ENCODE measurements around the gene UVRAG. TPM values are rescaled to one million over a fixed set of nuclear protein-coding genes. Genes with fewer than 3 reads are reported as not detected.

Gene UVRAG
- total RNA-seq, 1 donor from 2014 or later = 14.1 TPM

DNA sequence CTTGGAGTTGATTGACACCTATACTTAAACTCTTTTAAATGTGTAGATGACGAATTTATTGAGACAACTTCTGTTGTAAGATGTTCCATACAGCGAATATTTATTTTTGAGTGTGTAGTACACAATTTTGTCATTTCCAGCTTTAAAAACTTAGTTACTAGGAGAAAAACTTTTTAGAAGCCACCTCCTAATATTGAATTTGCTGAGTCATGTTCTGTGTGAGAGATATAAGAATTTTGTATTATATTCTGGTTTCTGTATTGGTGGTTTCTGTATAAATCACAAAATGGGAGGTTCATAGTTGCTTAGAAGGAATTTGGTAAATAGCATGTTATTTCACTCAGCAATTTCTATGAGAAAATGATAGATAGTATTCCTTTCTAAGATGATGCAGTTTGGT lies 220.0 kb downstream of the UVRAG start:
- no peaks in the 10 kb centered on the region for H3K9me3 ChIP-seq (ENCODE audit: control insufficient read depth in 3 of 3, low read length in 3 of 3)
- H3K9ac ChIP-seq (ENCODE audit: low read depth in 1 of 3, low read length in 3 of 3) = no peak overlapping the region
- no peak overlapping the region for H3K4me3 ChIP-seq (ENCODE audit: low read length in 3 of 3)
- H3K36me3 ChIP-seq (ENCODE audit: control insufficient read depth in 3 of 3, insufficient read depth in 3 of 3, low read length in 3 of 3) = no peaks in the 10 kb centered on the region
- H3K27ac ChIP-seq (ENCODE audit: low read depth, low read length) = no peak overlapping the region
- peaks cover 0 to 6% (median 0%) of the 10 kb centered on the region in 3 donors for H3K4me1 ChIP-seq (ENCODE audit: control insufficient read depth in 3 of 3, insufficient read depth in 3 of 3, low read length in 3 of 3)
- H3K27me3 ChIP-seq (ENCODE audit: control insufficient read depth in 3 of 3, insufficient read depth in 3 of 3, low read length in 3 of 3) = no peaks in the 10 kb centered on the region

DNA sequence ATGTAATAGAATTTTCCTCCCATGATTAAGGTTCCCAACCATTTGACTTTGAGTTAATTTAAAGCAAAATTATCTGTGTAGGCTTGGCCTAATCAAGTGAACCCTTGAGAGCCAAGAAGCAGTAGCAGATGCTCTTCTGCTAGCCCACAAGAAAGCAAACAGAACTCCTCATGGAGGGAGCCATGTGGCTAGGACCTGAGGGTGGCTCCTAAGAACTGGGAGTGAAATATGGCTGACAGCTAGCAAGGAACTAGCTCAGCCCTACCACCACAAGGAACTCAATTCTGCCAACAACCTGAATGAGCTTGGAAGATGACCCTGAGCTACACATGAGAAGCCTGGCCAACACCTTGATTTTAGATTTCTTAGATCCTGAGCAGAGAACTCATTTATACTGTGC lies 223.6 kb downstream of the UVRAG start:
- Histone ChIP-seq H3K9ac (ENCODE audit: low read depth in 1 of 3, low read length in 3 of 3) (no peak overlapping the region), H3K27me3 (ENCODE audit: control insufficient read depth in 3 of 3, insufficient read depth in 3 of 3, low read length in 3 of 3) (no peaks in the 10 kb centered on the region), H3K4me1 (ENCODE audit: control insufficient read depth in 3 of 3, insufficient read depth in 3 of 3, low read length in 3 of 3) (no peaks in the 10 kb centered on the region), H3K9me3 (ENCODE audit: control insufficient read depth in 3 of 3, low read length in 3 of 3) (no peaks in the 10 kb centered on the region), H3K36me3 (ENCODE audit: control insufficient read depth in 3 of 3, insufficient read depth in 3 of 3, low read length in 3 of 3) (no peaks in the 10 kb centered on the region), H3K4me3 (ENCODE audit: low read length in 3 of 3) (no peak overlapping the region), H3K27ac (ENCODE audit: low read depth, low read length) (no peak overlapping the region)

DNA sequence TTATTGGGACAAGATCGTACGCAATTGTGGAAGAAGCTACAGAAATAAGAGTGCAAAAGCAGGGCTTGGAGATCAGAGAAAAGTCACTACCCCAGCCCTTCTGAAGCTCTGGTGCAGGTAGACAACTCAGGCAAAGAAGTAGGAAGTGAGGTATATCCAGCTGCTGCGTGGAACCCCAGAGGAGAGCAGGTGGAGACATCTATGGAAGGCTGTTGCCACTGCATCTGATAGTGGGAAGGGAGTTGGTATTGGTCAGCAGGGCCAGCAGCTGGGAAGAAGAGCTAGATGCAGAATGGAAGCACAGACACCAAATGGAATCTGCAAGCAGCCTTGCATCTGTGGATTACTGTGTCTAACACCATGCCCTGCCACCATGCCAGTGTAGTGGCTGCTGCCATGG lies 226.2 kb downstream of the UVRAG start:
- H3K9ac ChIP-seq (ENCODE audit: low read depth in 1 of 3, low read length in 3 of 3) = no peak overlapping the region
- H3K36me3 ChIP-seq (ENCODE audit: control insufficient read depth in 3 of 3, insufficient read depth in 3 of 3, low read length in 3 of 3) = no peaks in the 10 kb centered on the region
- no peak overlapping the region for H3K4me3 ChIP-seq (ENCODE audit: low read length in 3 of 3)
- H3K27me3 ChIP-seq (ENCODE audit: control insufficient read depth in 3 of 3, insufficient read depth in 3 of 3, low read length in 3 of 3) = no peaks in the 10 kb centered on the region
- no peak overlapping the region for H3K27ac ChIP-seq (ENCODE audit: low read depth, low read length)
- no peaks in the 10 kb centered on the region for H3K9me3 ChIP-seq (ENCODE audit: control insufficient read depth in 3 of 3, low read length in 3 of 3)
- no peaks in the 10 kb centered on the region for H3K4me1 ChIP-seq (ENCODE audit: control insufficient read depth in 3 of 3, insufficient read depth in 3 of 3, low read length in 3 of 3)

DNA sequence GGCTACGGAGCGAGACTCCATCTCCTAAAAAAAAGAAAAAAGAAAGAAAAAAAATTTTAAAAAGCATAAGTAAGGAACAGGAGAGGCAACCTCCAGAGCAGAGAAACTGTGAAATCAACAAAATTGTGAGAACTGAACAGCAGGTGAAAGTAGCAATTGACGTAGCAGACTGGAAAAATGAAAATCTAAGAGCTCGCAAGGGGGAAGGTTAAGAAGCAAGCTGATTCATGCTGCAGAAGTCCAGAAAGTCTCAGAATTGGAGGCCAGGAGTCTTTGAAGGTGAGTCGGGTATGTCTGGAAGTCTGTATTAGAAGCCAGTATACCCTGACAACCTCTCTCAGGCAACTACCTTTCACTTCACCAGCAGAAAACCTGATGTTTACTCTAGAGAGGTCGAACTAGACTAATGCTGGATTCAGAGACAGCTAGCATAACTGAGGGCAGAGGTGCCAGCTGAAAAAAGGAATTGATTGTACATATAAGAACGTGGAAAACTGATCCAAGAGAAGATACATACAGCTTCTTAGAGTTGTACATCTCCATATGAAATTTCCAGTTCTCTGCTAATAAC lies 229.8 kb downstream of the UVRAG start:
- no peaks in the 10 kb centered on the region for H3K9me3 ChIP-seq (ENCODE audit: control insufficient read depth in 3 of 3, low read length in 3 of 3)
- no peak overlapping the region for H3K4me3 ChIP-seq (ENCODE audit: low read length in 3 of 3)
- no peaks in the 10 kb centered on the region for H3K27me3 ChIP-seq (ENCODE audit: control insufficient read depth in 3 of 3, insufficient read depth in 3 of 3, low read length in 3 of 3)
- no peaks in the 10 kb centered on the region for H3K36me3 ChIP-seq (ENCODE audit: control insufficient read depth in 3 of 3, insufficient read depth in 3 of 3, low read length in 3 of 3)
- H3K9ac ChIP-seq (ENCODE audit: low read depth in 1 of 3, low read length in 3 of 3) = no peak overlapping the region
- no peaks in the 10 kb centered on the region for H3K4me1 ChIP-seq (ENCODE audit: control insufficient read depth in 3 of 3, insufficient read depth in 3 of 3, low read length in 3 of 3)
- H3K27ac ChIP-seq (ENCODE audit: low read depth, low read length) = no peak overlapping the region

DNA sequence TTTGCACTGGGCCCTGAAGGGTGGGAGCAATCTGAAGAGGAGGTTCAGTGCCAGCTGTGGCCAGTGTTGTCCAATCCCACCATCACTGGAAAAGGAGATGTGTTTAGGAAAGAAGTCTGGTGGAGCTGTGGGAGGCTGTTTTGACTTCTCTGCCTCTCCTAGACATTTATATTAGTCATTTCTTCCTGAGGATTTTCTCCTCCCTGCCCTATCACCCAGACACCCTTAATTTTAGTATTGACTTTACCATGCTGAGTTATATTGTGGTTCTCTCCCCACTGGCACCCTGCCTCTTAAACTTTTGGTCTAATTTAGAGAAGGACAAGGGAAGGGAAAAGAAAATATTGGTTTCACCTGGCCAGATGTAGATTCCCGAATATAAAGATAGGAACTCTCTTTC lies 232.2 kb downstream of the UVRAG start:
- Histone ChIP-seq H3K4me1 (ENCODE audit: control insufficient read depth in 3 of 3, insufficient read depth in 3 of 3, low read length in 3 of 3) (no peaks in the 10 kb centered on the region), H3K9ac (ENCODE audit: low read depth in 1 of 3, low read length in 3 of 3) (no peak overlapping the region), H3K4me3 (ENCODE audit: low read length in 3 of 3) (no peak overlapping the region), H3K27ac (ENCODE audit: low read depth, low read length) (no peak overlapping the region), H3K36me3 (ENCODE audit: control insufficient read depth in 3 of 3, insufficient read depth in 3 of 3, low read length in 3 of 3) (no peaks in the 10 kb centered on the region), H3K9me3 (ENCODE audit: control insufficient read depth in 3 of 3, low read length in 3 of 3) (no peaks in the 10 kb centered on the region), H3K27me3 (ENCODE audit: control insufficient read depth in 3 of 3, insufficient read depth in 3 of 3, low read length in 3 of 3) (no peaks in the 10 kb centered on the region)

DNA sequence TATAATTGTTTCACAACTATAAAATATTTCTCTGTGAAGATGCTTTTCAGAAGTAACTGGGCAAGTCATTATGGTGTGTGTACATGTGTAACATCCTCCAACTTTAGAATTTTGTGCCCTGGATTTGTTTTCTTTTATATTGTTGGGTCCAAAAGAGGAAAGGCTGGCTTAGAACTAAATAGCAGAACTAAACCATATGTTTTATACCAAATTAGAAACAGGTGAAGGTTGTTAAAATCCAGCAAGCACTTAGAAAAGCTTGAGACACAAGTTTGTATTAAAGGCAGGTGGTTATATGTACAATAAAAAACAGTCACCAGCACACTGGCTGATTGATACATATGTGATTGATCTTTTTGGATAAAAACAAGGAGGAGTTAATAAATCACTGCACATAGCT lies 232.8 kb downstream of the UVRAG start:
- H3K9me3 ChIP-seq (ENCODE audit: control insufficient read depth in 3 of 3, low read length in 3 of 3) = no peaks in the 10 kb centered on the region
- H3K4me3 ChIP-seq (ENCODE audit: low read length in 3 of 3) = no peak overlapping the region
- H3K9ac ChIP-seq (ENCODE audit: low read depth in 1 of 3, low read length in 3 of 3) = no peak overlapping the region
- no peaks in the 10 kb centered on the region for H3K4me1 ChIP-seq (ENCODE audit: control insufficient read depth in 3 of 3, insufficient read depth in 3 of 3, low read length in 3 of 3)
- no peak overlapping the region for H3K27ac ChIP-seq (ENCODE audit: low read depth, low read length)
- H3K27me3 ChIP-seq (ENCODE audit: control insufficient read depth in 3 of 3, insufficient read depth in 3 of 3, low read length in 3 of 3) = no peaks in the 10 kb centered on the region
- no peaks in the 10 kb centered on the region for H3K36me3 ChIP-seq (ENCODE audit: control insufficient read depth in 3 of 3, insufficient read depth in 3 of 3, low read length in 3 of 3)

DNA sequence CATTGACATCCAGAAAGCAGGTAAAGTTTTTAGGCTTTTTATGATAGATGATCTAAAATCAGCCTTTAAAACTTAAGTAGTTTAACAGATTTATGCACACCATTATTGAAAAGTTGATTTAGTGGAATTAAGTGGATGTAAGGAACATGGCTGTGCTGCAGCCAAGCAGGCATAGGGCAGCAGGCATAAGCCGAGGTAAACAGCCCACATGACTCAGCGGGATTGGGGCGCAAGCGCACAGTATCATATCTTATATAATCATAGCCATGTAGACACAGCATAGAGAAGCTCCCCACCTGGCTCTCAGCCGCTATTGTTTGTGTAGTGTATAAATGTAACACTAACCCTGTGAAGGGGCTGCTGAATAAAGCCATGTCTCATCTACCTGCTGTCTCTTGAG lies 233.8 kb downstream of the UVRAG start:
- no peaks in the 10 kb centered on the region for H3K4me1 ChIP-seq (ENCODE audit: control insufficient read depth in 3 of 3, insufficient read depth in 3 of 3, low read length in 3 of 3)
- H3K4me3 ChIP-seq (ENCODE audit: low read length in 3 of 3) = no peak overlapping the region
- H3K36me3 ChIP-seq (ENCODE audit: control insufficient read depth in 3 of 3, insufficient read depth in 3 of 3, low read length in 3 of 3) = no peaks in the 10 kb centered on the region
- H3K9ac ChIP-seq (ENCODE audit: low read depth in 1 of 3, low read length in 3 of 3) = no peak overlapping the region
- no peaks in the 10 kb centered on the region for H3K27me3 ChIP-seq (ENCODE audit: control insufficient read depth in 3 of 3, insufficient read depth in 3 of 3, low read length in 3 of 3)
- H3K9me3 ChIP-seq (ENCODE audit: control insufficient read depth in 3 of 3, low read length in 3 of 3) = no peaks in the 10 kb centered on the region
- no peak overlapping the region for H3K27ac ChIP-seq (ENCODE audit: low read depth, low read length)

DNA sequence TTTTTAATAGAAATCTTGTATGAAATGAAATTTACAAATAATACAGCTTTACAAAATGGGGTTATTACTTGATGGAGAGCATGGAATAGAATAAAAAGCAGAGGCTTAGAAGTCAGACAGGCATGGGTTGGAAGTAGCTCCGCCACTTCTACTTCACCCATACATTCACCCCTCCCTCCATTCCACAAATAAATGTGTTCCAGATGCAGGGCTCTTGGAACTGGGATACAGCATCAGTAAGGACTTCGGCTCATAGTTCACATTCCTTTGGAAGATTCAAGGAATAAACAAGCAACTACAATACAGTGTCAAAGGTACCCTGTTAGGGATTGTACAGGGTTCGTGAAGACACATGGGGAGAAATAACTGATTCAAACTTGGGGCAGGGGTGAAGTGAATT lies 234.5 kb downstream of the UVRAG start:
- H3K27ac ChIP-seq (ENCODE audit: low read depth, low read length) = no peak overlapping the region
- no peak overlapping the region for H3K4me3 ChIP-seq (ENCODE audit: low read length in 3 of 3)
- no peaks in the 10 kb centered on the region for H3K36me3 ChIP-seq (ENCODE audit: control insufficient read depth in 3 of 3, insufficient read depth in 3 of 3, low read length in 3 of 3)
- no peak overlapping the region for H3K9ac ChIP-seq (ENCODE audit: low read depth in 1 of 3, low read length in 3 of 3)
- H3K27me3 ChIP-seq (ENCODE audit: control insufficient read depth in 3 of 3, insufficient read depth in 3 of 3, low read length in 3 of 3) = no peaks in the 10 kb centered on the region
- no peaks in the 10 kb centered on the region for H3K4me1 ChIP-seq (ENCODE audit: control insufficient read depth in 3 of 3, insufficient read depth in 3 of 3, low read length in 3 of 3)
- no peaks in the 10 kb centered on the region for H3K9me3 ChIP-seq (ENCODE audit: control insufficient read depth in 3 of 3, low read length in 3 of 3)

DNA sequence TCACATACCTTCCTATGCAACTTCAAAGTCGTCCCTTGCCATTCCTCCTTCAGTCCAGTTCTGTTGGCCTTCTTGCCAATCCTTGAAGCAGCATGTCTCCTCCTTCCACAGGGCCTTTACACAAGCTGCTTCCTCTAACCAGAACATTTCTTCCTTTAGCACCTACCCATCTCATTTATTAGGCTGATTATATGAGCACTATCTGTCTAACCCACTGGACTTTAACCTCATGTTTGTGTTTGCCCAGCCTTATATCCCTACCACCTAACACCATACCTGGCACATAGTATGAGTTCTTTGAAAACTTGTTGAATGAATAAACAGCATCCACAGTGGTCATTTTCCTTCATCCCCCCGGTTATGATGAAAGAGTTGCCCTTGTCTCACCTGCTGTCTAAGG lies 236.9 kb downstream of the UVRAG start:
- Histone ChIP-seq H3K36me3 (ENCODE audit: control insufficient read depth in 3 of 3, insufficient read depth in 3 of 3, low read length in 3 of 3) (no peaks in the 10 kb centered on the region), H3K4me1 (ENCODE audit: control insufficient read depth in 3 of 3, insufficient read depth in 3 of 3, low read length in 3 of 3) (no peaks in the 10 kb centered on the region), H3K27me3 (ENCODE audit: control insufficient read depth in 3 of 3, insufficient read depth in 3 of 3, low read length in 3 of 3) (no peaks in the 10 kb centered on the region), H3K9ac (ENCODE audit: low read depth in 1 of 3, low read length in 3 of 3) (no peak overlapping the region), H3K27ac (ENCODE audit: low read depth, low read length) (no peak overlapping the region), H3K9me3 (ENCODE audit: control insufficient read depth in 3 of 3, low read length in 3 of 3) (no peaks in the 10 kb centered on the region), H3K4me3 (ENCODE audit: low read length in 3 of 3) (no peak overlapping the region)

DNA sequence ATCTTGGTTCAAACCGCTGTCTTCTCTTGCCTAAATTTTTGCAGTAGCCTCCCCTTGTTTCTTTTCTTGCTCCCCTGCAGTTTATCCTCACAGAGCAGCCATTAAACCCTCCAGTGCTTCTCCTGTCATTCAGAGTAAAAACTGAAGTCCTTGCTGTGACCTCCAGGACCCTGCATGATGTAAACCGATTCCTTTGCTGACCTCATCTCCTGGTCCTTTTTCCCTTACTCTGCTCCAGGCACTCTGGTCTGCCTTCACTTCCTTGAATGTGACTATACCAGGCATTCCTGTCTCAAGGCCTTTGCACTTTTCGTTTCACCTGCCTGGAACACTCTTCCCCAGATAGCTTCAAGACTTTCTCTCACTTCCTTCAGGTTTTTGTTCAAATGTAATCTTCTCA lies 239.3 kb downstream of the UVRAG start:
- H3K27me3 ChIP-seq (ENCODE audit: control insufficient read depth in 3 of 3, insufficient read depth in 3 of 3, low read length in 3 of 3) = no peaks in the 10 kb centered on the region
- no peak overlapping the region for H3K9ac ChIP-seq (ENCODE audit: low read depth in 1 of 3, low read length in 3 of 3)
- H3K4me1 ChIP-seq (ENCODE audit: control insufficient read depth in 3 of 3, insufficient read depth in 3 of 3, low read length in 3 of 3) = no peaks in the 10 kb centered on the region
- H3K9me3 ChIP-seq (ENCODE audit: control insufficient read depth in 3 of 3, low read length in 3 of 3) = no peaks in the 10 kb centered on the region
- H3K36me3 ChIP-seq (ENCODE audit: control insufficient read depth in 3 of 3, insufficient read depth in 3 of 3, low read length in 3 of 3) = no peaks in the 10 kb centered on the region
- no peak overlapping the region for H3K27ac ChIP-seq (ENCODE audit: low read depth, low read length)
- no peak overlapping the region for H3K4me3 ChIP-seq (ENCODE audit: low read length in 3 of 3)

DNA sequence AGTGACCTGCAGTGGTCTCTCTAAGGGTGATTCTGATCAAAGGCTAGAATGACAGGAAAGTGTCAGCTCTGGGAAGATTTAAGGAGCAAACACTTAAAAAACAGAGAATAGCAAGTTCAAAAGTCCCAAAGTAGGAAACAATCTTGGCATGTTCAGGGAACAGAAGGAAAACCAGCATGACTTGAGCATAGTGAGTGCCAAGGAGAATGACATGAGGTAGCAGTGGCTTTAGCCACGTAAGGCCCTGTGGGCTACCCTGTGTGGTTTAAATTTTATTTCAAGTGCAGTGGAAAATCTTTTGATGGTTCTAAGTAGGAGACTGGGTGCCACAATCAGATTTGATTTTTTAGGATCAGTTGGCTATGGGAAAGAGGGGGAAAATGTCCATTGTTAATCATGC lies 241.9 kb downstream of the UVRAG start:
- Histone ChIP-seq H3K9ac (ENCODE audit: low read depth in 1 of 3, low read length in 3 of 3) (no peak overlapping the region), H3K27ac (ENCODE audit: low read depth, low read length) (no peak overlapping the region), H3K4me3 (ENCODE audit: low read length in 3 of 3) (no peak overlapping the region), H3K36me3 (ENCODE audit: control insufficient read depth in 3 of 3, insufficient read depth in 3 of 3, low read length in 3 of 3) (no peaks in the 10 kb centered on the region), H3K9me3 (ENCODE audit: control insufficient read depth in 3 of 3, low read length in 3 of 3) (no peaks in the 10 kb centered on the region), H3K4me1 (ENCODE audit: control insufficient read depth in 3 of 3, insufficient read depth in 3 of 3, low read length in 3 of 3) (no peaks in the 10 kb centered on the region), H3K27me3 (ENCODE audit: control insufficient read depth in 3 of 3, insufficient read depth in 3 of 3, low read length in 3 of 3) (no peaks in the 10 kb centered on the region)

Measured in skeletal muscle tissue (tissue), 4 donors.